Amniotic epithelial cell (primary cell): ENCODE results near the gene NFKBIE.

Experiments used
- DNase-seq: peaks from one replicate; pipeline ENCODE4 v3.0.0-alpha.2; 2010; ENCODE audit warnings: low read depth

NFKBIE gene

DNA sequence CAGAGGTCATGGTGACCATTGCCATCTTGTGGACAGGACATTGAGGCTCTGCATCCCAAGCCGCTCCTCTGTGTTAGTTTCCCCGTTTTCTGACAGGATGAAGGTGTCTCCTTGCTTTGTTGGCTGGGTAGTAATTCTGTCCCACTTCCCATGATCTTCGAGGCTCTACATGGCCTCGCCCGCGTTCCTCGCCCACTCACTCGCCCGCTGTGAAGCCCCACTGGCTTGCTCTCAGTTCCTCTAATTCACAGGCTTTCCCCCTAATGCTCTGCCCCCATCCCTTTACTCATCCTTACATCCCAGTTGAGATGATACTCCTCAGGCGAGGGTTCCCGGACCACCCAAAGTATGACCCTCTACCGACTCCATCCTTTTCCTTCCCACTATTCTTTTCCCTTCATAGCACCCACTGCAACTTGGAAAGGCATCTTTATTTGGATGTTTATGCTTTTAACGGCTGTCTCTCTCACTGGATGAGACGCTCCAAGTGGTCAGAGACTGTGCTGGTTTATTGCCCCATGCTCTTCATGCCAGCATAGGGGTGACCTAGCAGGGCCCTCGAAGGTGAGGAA lies 7.5 kb downstream of the NFKBIE start:
- DNase-seq, result no peak

- DNase-seq, result peak; percentile 58
Measured at GRCh38 chr6:44257025-44257752, 8.2 kb downstream of the NFKBIE start, which contains the start of gene SLC35B2. SLC35B2 (minus strand) TSS chr6:44257528; CDS start chr6:44257410, 118 bp downstream.

DNA sequence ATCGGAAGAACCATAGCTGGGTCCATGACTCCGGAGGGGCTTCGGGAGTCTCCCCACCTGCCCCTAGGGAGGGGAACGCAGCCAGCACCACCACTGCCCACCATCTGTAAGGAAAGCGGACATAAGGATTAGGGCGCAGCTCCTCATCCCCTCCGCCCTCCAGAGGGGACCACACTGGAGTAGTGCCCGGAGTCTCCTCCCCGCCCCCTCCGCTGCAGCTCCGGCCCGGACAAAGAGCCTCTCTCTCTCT lies 8.7 kb downstream of the NFKBIE start:
- no peak for DNase-seq

- no peak for DNase-seq
Measured at GRCh38 chr6:44255871-44256774, 9.2 kb downstream of the NFKBIE start.

DNA sequence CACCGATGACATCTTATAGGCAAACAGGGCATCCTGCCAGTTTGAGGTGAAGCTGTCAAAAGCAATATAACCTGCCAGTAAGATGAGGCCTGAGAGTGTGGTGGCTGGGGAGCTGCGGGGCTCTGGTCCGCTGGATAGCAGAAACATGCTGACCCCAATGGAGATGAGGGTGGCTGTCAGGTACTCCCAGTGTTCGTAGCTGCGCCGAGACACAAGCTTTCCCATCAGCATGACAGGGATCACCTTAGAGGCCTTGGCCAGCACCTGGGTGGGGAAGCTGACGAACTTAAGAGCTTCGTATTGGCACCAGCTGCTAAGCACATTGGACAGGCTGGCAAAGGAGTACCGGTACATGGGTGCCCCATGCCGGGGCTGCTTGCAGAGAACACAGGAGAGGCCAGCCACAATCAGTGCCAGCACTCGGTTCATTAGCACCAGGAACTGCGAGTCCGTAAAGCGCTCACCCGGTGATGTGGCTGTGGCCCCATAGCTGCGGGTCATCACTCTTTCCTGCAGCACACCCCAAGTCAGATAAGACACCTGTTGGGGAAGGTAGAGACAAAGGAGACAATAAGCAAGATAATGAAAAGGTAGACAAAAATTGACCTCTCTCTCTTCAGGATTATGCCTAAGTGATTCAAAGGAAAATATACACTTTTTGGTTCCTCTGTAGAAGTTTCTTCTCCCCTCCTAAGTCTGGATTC lies 10.1 kb downstream of the NFKBIE start:
- no peak for DNase-seq

- DNase-seq, result no peak
Measured at GRCh38 chr6:44254191-44255104, 10.9 kb downstream of the NFKBIE start.

DNA sequence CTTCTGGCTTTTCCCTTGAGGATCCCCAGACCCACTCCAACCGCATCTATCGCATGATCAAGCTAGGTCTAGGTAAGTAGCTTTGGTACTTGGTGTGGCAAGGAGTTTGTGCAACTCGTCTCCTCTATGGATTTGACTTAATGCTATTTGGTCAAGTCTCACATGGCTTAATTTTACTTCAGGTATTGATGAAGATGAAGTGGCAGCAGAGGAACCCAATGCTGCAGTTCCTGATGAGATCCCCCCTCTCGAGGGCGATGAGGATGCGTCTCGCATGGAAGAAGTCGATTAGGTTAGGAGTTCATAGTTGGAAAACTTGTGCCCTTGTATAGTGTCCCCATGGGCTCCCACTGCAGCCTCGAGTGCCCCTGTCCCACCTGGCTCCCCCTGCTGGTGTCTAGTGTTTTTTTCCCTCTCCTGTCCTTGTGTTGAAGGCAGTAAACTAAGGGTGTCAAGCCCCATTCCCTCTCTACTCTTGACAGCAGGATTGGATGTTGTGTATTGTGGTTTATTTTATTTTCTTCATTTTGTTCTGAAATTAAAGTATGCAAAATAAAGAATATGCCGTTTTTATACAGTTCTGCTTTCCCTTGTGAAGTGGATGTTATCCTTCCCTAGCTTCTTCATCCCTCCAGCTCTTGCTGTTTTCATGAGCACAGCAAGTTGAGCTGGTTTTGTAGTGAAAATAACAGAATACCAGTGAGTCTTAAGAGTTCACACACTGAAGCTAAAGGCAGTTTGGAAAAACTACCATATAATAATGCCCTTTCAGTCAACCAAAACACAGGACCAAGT lies 11.8 kb downstream of the NFKBIE start:
- DNase-seq, result no peak

- no peak for DNase-seq
Measured at GRCh38 chr6:44251576-44252524, 13.5 kb downstream of the NFKBIE start.

DNA sequence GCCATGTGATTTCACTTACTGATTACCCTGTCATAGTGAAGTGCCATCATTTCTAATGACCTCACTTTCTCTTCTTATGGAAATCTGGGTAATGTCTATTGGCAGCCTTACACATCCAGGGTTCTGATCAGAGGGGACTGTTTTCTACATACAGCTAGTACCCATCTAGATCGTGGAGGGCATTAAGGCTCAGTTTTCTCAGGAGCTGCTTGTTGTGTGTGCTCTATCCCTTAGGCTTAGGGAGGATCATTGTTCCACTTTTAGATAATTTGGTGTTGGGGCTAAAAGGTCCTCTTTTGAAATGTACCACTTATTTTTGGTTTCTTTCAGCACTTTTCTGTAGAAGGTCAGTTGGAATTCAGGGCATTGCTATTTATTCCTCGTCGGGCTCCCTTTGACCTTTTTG lies 14.6 kb downstream of the NFKBIE start:
- no peak for DNase-seq

DNA sequence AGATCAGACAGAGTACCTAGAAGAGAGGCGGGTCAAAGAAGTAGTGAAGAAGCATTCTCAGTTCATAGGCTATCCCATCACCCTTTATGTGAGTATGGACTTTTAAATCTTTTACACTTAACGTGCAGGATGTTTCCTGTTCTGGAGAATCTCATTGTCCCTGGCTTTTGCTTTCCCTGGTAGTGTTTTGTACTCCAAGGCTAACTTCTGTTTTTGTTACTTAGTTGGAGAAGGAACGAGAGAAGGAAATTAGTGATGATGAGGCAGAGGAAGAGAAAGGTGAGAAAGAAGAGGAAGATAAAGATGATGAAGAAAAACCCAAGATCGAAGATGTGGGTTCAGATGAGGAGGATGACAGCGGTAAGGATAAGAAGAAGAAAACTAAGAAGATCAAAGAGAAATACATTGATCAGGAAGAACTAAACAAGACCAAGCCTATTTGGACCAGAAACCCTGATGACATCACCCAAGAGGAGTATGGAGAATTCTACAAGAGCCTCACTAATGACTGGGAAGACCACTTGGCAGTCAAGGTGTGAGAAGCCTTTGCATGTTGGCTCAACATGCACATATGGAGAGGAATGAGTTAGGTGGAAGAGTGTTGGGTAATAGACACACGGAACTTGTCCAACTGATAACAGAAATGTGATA lies 15.2 kb downstream of the NFKBIE start:
- no peak for DNase-seq

GRCh38 chr6:44249082-44249748 lies 16.1 kb downstream of the NFKBIE start:
- DNase-seq, result no peak

- no peak for DNase-seq
Measured at GRCh38 chr6:44248579-44248978, 16.8 kb downstream of the NFKBIE start.

GRCh38 chr6:44247338-44248302 lies 17.7 kb downstream of the NFKBIE start:
- DNase-seq, result peak; percentile 58

DNA sequence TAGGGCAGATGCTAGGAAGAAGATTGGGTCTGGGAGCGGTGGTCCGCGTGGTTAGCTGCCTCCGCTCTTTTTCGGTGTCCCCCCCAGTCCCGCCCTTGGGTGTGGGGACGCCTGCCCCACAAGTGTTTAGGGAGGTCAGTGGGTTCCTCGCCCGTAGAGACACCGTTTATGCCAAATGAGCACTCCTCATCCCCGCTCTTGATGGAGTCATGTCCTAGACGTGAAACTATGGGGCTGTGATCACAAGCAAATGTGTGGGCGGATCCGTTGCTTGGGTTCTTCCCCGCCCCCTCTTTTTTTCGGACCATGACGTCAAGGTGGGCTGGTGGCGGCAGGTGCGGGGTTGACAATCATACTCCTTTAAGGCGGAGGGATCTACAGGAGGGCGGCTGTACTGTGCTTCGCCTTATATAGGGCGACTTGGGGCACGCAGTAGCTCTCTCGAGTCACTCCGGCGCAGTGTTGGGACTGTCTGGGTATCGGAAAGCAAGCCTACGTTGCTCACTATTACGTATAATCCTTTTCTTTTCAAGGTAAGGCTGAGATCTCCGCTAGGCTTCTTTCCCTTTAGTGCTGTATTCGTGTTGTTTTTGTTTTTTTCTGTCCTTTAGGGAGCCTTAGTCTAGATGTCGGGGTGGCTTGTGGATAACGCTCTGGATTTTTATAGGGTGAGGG lies 18.6 kb downstream of the NFKBIE start, which contains the start of gene HSP90AB1:
TSS of gene HSP90AB1 (plus strand) at position 439 of the 675 bp plus-strand sequence. CDS start 1,529 bp downstream, outside the sequence.
- peak; percentile 99 for DNase-seq

- peak; percentile 79 for DNase-seq
Measured at GRCh38 chr6:44245912-44246662, 19.3 kb downstream of the NFKBIE start.
